ENCODE data around the gene CCBE1. TPM values are rescaled to one million over a fixed set of nuclear protein-coding genes. Genes with fewer than 3 reads are reported as not detected.

Gene CCBE1
- total RNA-seq, 3 donors from 2014 or later (not counting 1 experiment from before 2014, with no cell fraction given) = 0.05 TPM; not detected in 2

DNA sequence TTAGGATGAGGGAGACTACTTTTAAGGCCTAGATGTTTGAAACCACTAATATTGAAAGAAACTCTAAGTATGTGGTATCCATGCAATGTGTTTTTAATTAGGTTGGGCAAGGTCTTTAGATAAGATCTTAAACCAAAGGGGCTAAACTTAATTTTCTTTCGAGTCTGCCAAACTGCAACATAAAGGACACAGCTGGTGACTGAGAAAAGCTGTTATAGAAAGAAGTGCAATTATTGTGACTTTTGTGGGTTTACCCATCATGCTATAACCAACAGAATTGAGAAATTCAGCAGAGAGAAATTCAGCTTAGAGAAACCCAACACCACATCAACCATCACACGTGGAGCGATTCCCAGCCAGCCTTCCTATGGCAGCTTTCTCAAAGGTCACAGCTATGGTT is 218.6 kb downstream of the CCBE1 start:
- H3K36me3 ChIP-seq (ENCODE audit: control insufficient read depth, insufficient read depth, low read length) = no peaks in the 10 kb centered on the region
- Mint-ChIP-seq H3K4me1 (no peaks in the 10 kb centered on the region), H3K27ac (no peak overlapping the region), H3K9me3 (peaks cover 0 to 6% of the 10 kb centered on the region in 2 donors), H3K4me3 (no peak overlapping the region), H3K27me3 (ENCODE audit: low read depth in 2 of 2) (peaks cover 0 to 31% of the 10 kb centered on the region in 2 donors), H3K36me3 (no peaks in the 10 kb centered on the region)
- no peak overlapping the region for H3K4me3 ChIP-seq (ENCODE audit: low read length)
- H3K27me3 ChIP-seq (ENCODE audit: control insufficient read depth, insufficient read depth, low read length) = no peaks in the 10 kb centered on the region
- WGBS (ENCODE audit: insufficient coverage) = 78% methylated on average over 3 of the region's 3 CpGs
- no peak overlapping the region for H3K27ac ChIP-seq (ENCODE audit: low read length)
- intact Hi-C loops (cut with micrococcal nuclease) = no loop called here
- TF ChIP-seq, protein P1, sequence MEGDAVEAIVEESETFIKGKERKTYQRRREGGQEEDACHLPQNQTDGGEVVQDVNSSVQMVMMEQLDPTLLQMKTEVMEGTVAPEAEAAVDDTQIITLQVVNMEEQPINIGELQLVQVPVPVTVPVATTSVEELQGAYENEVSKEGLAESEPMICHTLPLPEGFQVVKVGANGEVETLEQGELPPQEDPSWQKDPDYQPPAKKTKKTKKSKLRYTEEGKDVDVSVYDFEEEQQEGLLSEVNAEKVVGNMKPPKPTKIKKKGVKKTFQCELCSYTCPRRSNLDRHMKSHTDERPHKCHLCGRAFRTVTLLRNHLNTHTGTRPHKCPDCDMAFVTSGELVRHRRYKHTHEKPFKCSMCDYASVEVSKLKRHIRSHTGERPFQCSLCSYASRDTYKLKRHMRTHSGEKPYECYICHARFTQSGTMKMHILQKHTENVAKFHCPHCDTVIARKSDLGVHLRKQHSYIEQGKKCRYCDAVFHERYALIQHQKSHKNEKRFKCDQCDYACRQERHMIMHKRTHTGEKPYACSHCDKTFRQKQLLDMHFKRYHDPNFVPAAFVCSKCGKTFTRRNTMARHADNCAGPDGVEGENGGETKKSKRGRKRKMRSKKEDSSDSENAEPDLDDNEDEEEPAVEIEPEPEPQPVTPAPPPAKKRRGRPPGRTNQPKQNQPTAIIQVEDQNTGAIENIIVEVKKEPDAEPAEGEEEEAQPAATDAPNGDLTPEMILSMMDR (IDR thresholded peaks at IDR 0.05) = no peak
- no peaks in the 10 kb centered on the region for H3K9me3 ChIP-seq (ENCODE audit: control insufficient read depth, insufficient read depth, low read length)
- no peak for DNase-seq
- ATAC-seq = no peak
- H3K4me1 ChIP-seq (ENCODE audit: control insufficient read depth, insufficient read depth, low read length) = no peaks in the 10 kb centered on the region

DNA sequence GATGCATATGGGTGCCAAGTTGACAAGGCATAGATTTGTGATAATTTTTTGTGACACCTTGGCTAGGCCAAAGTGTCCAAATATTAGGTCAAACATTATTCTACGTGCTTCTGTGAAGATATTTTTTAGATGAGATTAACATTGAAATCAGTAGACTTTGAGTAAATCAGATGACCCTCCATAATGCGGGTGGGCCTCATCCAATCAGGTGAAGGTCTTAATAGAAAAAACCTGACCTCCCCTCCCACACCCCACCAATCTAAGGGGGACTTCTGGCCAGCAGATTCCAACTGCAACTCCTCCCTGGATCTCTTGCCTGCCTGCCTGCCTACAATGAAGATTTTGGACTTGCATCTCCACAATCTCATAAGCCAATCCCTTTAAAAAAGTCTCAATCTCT is 219.4 kb downstream of the CCBE1 start:
- 67% methylated on average over 2 of the region's 2 CpGs for WGBS (ENCODE audit: insufficient coverage)
- Mint-ChIP-seq H3K4me1 (no peaks in the 10 kb centered on the region), H3K27ac (no peak overlapping the region), H3K9me3 (peaks cover 0 to 6% of the 10 kb centered on the region in 2 donors), H3K36me3 (no peaks in the 10 kb centered on the region), H3K4me3 (no peak overlapping the region), H3K27me3 (ENCODE audit: low read depth in 2 of 2) (peaks cover 0 to 31% of the 10 kb centered on the region in 2 donors)
- intact Hi-C loops (cut with micrococcal nuclease) = no loop called here
- no peaks in the 10 kb centered on the region for H3K9me3 ChIP-seq (ENCODE audit: control insufficient read depth, insufficient read depth, low read length)
- DNase-seq = no peak
- no peak overlapping the region for H3K27ac ChIP-seq (ENCODE audit: low read length)
- TF ChIP-seq, protein P1 (IDR thresholded peaks at IDR 0.05) = no peak
- no peak overlapping the region for H3K4me3 ChIP-seq (ENCODE audit: low read length)
- H3K4me1 ChIP-seq (ENCODE audit: control insufficient read depth, insufficient read depth, low read length) = no peaks in the 10 kb centered on the region
- ATAC-seq = no peak
- no peaks in the 10 kb centered on the region for H3K27me3 ChIP-seq (ENCODE audit: control insufficient read depth, insufficient read depth, low read length)
- no peaks in the 10 kb centered on the region for H3K36me3 ChIP-seq (ENCODE audit: control insufficient read depth, insufficient read depth, low read length)

DNA sequence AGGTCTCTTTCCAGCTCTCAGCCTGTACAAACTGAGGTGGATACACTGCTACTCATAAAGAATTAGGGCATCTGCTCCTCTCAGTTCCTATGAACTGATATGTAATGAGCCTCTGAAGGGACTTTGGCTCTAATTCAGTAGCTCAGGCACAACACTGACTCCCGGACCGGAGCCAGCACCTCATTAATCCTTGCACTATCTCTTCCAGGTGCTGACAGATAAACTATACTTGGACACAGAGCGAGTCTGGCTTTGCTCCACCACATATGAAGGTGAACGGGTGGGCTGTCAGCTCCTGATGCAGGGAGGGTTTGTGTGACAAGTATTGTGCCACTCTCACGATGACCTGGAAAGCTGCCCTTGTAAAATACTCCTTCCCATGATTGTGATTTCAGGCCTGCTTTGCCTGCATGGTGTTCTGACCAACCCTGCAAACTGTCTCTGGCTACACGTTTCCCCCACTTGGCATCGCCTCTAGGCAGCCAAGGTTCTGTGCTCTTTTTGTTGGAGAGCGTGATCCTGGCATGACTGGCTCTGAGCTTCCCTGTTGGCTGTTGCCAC is 226.6 kb downstream of the CCBE1 start:
- H3K27me3 ChIP-seq (ENCODE audit: control insufficient read depth, insufficient read depth, low read length) = no peaks in the 10 kb centered on the region
- no peaks in the 10 kb centered on the region for H3K27me3 Mint-ChIP-seq (ENCODE audit: low read depth in 2 of 2)
- H3K27ac Mint-ChIP-seq = no peak overlapping the region
- no peaks in the 10 kb centered on the region for H3K36me3 Mint-ChIP-seq
- TF ChIP-seq, protein P1 (IDR thresholded peaks at IDR 0.05) = no peak
- no peak overlapping the region for H3K4me3 Mint-ChIP-seq
- peaks cover 0 to 4% of the 10 kb centered on the region in 2 donors for H3K9me3 Mint-ChIP-seq
- DNase-seq (no peak), ATAC-seq (no peak)
- no peaks in the 10 kb centered on the region for H3K9me3 ChIP-seq (ENCODE audit: control insufficient read depth, insufficient read depth, low read length)
- no peak overlapping the region for H3K4me3 ChIP-seq (ENCODE audit: low read length)
- no peaks in the 10 kb centered on the region for H3K36me3 ChIP-seq (ENCODE audit: control insufficient read depth, insufficient read depth, low read length)
- H3K27ac ChIP-seq (ENCODE audit: low read length) = no peak overlapping the region
- no peaks in the 10 kb centered on the region for H3K4me1 ChIP-seq (ENCODE audit: control insufficient read depth, insufficient read depth, low read length)
- intact Hi-C loops (cut with micrococcal nuclease) = no loop called here
- no peaks in the 10 kb centered on the region for H3K4me1 Mint-ChIP-seq
- WGBS (ENCODE audit: insufficient coverage) = 75% methylated on average over 8 of the region's 8 CpGs

Measured in natural killer cell (primary cell).